Stimulated activated CD4-positive, alpha-beta T cell treated with anti-CD3 and anti-CD28 coated beads, Interleukin-15, amount 100 ng/mL, for 24 hours (primary cell): ENCODE results near the gene TMPRSS4.

ENCODE experiments used
- DNase-seq: peaks from one replicate; pipeline ENCODE4 v3.0.0-alpha.2; 2020

TMPRSS4 gene

DNA sequence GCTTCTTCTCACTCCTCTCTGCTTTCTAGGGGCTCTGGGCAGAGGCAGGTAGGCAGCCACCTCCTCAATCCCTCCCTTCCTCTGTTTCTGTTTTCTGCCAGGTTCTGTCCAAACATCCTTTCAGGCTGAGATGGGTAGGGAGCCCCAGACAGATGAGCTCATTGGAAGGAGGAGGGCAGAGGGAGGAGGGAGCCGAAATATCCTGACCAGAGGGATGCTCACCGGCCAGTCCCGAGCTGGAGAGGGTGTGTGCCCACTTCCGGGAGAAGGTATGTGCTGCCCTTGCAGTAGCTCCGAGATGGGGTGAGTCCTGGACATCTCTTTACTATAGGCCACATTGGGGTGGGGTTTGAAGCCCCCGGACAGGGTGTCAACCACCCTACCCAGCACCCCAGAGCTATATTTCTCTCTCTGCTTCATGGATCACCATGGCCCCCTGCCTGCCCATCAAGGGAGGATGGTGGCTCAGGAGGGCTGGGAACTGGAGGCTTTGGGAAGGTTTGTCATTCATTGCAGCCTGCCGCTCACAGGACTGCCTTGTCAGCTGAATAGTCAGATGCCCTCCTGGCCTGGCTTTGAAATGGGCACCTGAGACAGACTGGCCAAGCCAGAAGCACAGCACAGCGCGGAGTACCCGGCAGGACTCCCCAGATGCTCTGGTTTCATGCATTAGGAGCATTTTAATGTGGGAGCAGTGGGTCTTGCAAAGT lies 80.5 kb downstream of the TMPRSS4 start:
- DNase-seq = no peak

DNA sequence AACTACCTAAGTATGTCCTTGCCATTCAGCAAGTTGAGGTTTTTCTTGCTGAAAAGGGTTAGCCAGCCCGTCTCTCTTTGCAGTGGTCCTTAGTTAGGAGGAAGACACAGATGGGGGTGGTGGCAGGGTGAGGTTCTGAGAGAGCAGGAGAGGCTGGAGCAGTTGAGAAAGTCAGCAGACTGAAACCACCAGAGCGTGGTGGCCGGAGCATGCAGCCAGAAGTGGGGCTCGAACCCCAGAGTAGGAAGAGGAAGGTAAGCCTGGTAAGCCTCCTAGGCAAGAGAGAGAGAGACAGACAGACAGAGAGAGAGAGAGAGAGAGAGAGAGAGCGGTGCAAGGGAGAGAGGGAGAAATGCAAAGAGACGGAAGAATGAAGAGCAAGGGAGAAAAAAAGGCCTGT lies 84.9 kb downstream of the TMPRSS4 start:
- no peak for DNase-seq

DNA sequence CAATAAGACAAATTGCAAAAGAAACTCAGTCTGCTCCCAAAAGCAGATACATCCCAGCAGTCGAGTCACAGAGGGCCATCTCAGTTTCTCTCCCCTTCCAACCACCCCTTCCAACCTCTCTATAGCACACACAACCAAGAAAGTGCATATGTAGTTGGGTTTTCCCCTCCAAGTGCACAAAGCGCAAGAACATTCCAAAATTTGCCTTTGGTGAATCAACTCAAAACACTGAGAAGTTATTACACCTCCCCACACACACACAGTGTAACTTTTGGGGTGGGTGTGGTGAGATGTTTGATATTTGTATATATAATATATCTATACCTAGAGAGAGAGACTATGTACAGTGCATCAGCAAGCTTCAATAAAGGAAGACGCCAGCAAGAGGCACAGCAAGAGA lies 86.0 kb downstream of the TMPRSS4 start:
- no peak for DNase-seq

DNA sequence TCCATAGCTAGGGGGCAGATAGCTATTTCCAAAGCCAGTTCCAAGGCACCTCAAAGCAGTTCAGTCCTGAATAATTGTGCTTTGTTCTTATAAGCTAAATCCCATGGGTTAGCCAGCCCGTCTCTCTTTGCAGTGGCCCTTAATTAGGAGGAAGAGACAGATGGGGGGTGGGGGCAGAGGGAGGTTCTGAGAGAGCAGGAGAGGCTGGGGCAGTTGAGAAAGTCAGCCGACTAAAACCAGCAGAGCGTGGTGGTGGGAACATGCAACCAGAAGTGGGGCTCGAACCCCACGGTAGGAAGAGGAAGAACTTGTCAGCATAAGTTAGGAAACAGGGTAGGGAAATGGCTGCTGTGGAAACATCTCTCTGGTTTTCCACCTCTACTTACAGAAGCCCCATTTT lies 86.6 kb downstream of the TMPRSS4 start:
- no peak for DNase-seq

DNA sequence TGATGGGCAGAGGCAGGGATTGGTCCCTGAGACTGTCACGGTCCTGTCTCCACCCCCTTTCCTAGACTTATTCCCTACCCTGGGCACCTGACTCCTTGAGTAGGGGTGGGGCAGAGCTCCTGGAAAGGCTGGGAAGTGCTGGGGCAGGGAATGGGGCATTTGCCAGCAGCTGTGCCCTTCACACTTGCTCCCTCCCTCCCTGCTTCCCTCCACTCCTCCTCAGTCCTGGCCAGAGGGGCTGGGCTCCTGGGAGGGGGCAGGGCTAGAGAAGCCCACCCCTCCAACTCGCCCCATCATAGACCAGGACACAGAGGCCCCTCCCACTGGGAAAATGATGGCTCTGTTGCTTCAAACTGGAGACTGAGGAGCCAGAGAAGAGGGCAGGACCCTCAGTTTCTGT lies 88.0 kb downstream of the TMPRSS4 start:
- DNase-seq = no peak

DNA sequence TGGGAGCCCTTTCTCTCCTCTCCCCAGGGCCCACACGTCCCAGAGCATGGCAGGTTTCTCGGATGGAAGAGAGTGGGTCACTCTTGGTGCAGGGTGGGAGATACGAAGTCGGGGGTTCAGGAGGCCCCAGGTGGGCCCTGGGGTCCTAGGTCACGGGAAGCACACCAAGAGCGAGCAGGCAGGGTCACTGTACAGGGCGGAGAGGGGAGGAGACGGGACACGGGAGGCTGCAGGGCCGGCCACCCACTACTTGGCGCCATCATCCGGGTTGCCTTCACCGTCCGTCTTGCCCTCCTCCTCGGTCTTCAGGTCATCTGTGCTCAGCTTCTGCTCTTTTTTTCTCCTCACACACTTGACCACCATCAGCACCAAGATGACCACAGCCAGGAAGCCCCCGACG lies 89.8 kb downstream of the TMPRSS4 start:
- no peak for DNase-seq

DNA sequence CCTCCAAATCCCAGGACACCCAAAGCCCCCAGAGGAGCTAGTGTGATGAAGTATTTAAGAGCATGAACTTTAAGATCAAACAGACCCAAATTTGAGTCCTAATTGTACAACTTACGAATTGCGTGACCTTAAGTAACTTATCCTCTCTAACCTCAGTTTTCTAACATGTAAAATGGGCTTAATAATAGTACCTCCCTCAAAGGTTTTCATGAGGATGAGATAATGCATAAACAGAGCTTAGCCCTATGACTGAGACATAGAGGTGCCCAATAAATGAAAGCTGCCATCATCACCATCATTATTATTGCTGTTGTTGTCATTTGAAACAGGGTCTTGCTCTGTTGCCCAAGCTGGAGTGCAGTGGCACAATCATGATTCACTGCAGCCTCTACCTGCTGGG lies 90.4 kb downstream of the TMPRSS4 start:
- DNase-seq = no peak

DNA sequence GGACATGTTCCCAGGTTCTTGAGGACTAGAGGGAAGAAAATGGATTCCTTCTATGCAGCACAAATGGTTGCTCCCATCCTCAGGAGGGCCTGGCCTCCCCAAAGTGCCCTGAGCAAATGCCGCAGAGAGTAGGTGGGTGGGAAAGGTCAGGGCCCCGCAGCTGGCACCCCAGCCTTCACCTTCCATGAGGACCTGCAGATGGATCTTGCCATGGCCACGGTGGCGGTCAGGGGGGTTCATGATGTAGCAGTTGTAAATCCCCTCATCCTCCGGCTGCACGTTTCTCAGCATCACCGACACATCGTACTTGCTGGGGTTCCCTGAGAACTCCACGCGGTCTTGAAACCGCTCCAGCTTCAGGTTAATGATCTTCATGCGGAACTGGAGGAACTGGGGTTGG lies 91.0 kb downstream of the TMPRSS4 start:
- DNase-seq = no peak

DNA sequence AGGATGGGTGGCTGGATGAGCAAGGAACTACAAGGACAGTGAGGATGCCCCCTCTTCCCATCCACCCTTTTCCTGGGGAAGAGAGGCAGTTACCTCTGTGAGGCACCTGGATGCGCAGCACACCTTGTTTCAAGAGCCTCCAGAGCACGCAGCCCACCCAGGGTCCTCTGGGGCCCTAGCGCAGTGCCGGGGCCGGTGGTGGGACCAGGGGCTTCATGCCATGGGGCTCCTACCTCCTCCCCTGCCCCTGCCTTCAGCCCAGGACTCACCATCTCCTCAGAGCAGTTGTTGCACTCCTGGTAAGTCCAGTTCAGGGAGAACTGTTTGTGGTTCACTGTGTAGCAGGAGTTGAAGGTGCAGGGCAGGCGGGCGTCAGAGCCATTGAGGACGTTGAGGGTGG lies 91.4 kb downstream of the TMPRSS4 start:
- DNase-seq = no peak

DNA sequence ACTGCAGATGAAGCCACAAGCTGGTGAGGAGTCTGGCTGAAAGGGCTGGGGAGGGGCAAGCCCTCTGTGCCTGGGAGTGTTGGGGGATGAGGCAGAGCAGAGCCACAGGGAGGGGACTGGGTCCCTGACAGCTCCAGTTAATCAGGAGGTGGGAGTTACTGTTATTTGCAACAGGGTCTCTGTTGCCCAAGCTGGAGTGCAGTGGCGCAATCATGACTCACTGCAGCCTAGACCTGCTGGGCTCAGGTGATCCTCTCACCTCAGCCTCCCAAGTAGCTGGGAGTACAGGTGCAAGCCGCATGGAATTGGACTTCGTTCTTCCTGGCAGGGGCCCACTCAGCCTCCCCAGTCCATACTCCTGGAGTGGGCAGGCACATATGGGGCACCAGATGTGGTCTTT lies 91.9 kb downstream of the TMPRSS4 start:
- no peak for DNase-seq

DNA sequence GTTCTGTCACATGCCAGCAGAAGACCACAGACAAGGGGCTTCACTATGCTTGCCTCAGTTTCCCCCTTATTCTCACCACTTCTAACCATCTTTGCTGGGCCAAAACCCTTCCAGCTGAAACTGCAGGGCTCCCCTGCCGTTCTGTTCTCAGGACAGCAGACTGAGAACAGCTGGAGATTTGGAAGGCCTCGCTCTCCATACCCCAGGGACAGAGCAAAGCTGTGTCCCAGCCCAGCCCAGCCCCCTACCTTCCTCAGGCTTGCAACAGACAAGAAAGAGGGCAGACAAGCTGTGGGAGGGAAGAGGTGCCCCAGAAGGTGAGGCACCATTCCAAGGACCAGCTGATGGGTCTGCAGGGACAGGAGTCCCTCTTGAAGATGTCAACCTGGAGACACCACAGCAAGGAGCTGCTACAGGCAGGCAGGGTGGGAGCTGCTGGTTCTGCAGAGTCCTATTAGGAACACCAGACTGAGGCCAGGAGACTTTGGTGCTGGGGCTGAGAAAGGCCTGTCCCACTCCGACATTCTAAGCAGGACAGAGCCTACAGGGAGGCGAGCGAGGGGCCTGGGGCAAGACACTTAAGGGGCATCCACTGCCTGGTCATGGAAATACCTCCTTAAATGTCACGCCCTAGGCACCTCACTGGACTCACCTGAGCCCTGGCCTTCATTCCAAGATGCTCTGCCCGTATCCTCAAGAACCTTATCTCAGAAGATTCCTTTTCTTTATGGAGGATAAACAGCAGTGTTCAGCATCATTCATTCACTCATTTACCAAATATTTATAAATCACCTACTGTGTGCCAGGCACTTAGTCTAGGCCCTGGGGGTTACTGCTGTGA lies 92.6 kb downstream of the TMPRSS4 start:
- no peak for DNase-seq

DNA sequence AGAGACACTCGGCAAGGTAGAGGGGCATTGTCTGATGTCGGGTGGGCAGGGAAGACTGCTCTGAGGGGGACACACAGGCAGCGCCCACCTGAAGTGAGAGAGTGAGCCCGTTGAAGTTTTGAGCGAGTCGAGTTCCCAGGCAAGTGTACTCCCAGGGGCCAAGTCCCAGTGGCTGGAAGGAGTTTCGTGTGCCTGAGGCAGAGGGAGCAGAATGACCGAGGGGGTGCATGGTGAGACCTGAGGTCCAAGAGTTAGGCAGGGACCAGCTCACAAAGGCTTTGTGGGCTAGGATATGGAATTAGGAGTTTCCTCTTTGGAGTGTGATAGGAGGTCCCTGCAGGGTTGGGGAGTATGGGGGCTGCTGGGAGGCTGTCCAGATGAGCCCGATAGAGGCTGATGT lies 93.4 kb downstream of the TMPRSS4 start:
- no peak for DNase-seq

DNA sequence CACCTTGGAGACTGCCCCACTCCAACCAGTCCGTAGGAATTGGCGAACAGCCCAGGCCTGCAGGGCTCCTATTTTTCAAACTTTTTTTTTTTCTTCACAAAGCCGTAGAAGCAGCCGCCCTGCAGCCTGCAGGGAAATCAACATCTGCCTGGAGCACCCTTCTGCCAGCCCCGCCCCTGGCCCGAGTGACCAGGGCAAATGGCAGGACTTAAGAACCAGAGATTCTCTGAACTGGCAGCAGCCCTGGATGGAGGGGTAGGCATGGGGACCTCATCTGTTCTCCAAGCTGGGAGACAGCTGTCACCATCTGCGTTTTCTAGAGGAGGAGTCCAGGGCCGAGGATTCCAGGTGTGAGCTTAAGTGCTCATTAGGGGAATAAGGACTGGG lies 94.0 kb downstream of the TMPRSS4 start:
- no peak for DNase-seq
